Measurements from ENCODE around the gene SPG7.

Gene SPG7

DNA sequence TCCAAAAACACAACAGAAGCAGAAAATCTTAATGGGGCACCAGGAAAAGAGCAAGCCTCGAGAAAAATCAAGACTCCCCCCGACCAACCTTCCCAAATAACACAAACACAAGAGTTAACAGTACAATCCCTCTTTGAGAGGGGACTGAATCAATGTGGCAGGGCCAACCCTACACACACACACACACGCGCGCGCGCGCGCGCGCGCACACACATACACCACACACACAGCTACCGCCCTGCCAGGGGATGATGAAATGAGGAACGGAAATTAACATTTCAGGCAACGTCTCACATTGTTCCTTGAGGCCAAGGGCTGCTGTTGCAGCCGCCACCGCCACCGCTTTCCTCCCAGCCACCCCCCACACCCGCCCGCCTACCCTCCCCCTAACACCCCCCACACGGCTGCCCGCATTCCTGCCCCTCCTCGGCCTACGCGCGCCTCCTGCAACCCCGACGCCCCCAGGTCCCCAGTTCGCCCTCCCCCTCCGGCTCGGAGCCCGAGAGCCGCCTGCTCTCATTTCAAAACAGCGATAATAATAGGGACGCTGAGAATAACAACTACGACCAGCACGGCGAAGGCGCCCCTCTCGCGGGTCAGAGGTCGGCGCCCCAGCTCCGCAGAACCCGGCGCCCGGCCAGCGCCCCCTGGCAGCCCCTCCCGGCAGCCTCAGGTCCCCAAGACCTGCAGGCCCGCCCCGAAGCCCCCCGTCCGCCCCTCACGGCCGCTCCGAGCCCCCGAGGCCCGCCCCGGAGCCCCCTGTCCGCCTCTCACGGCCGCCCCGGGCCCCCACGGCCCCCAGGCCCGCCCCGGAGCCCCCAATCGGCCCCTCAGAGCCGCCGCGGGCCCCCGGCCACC is 18.9 kb upstream of the SPG7 start:
- DNase-seq: peak; percentile 90

DNA sequence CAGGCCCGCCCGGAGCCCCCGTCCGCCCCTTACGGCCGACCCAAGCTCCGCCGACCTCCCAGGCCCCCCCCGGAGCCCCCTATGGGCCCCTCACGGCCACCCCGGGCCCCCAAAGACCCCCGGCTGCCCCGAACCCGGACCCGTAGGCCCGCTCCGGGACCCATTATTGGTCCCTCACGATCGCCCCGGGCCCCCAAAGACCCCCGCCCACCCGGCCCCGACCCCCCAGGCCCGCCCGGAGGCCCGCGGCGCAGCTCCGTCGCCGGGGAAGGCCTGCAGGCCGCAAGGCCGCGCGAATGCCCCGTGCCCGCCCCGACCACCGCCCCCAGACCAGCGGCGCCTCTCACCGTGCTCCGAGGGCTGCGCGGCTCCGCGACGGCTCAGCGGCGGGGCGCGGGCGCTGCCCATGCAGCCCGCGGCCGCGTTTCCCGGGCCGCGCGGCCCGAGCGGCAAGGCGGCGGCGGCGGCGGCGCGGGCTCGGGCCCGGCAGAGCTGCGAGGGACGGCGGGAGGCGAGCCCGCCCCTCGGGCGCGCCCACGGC is 18.2 kb upstream of the SPG7 start:
- DNase-seq: no peak

DNA sequence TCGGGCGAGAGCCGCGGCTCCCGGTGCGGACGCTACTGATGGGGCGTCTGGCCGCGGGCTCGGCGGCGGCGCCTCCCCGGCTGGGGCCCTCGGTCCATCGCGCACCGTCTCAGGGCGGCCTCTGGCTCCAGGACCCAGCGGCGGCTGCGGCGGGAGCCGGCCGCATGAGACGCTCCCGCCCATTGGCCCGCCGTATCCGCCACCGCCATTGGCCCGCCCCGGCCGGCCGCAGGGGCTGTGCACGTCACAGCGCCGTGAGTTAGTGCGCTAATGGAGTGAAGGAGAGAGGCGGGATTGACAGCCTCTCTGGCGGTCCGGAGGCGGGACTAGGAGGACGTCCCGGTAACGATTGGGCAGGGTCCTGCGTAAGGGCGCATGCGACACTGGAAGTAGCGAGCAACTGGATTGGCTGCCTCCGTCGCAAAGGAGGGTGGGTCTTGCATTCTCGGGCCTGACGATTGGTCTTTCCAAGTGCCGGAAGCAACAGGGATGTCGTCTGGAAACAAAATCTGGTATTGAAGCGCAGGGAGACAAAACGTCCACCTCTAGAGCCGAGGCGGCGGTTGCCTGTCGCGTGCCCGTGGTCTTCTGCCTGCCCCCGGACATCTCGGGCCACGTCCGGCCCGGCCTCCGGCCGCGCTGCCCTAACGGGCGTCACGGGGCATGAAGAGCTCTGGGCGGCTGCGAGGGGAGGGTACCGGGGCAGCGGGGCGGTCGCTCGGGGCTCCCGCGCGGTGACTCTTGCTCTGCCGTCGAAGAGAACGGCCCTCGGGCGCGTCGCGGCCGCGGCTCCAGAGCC is 17.6 kb upstream of the SPG7 start, which contains the start of gene ANKRD11:
TSS of gene ANKRD11 (minus strand) at position 123 of the 799 bp plus-strand sequence. CDS start 173,542 bp downstream, outside the sequence.
- DNase-seq: peak; percentile 100

DNA sequence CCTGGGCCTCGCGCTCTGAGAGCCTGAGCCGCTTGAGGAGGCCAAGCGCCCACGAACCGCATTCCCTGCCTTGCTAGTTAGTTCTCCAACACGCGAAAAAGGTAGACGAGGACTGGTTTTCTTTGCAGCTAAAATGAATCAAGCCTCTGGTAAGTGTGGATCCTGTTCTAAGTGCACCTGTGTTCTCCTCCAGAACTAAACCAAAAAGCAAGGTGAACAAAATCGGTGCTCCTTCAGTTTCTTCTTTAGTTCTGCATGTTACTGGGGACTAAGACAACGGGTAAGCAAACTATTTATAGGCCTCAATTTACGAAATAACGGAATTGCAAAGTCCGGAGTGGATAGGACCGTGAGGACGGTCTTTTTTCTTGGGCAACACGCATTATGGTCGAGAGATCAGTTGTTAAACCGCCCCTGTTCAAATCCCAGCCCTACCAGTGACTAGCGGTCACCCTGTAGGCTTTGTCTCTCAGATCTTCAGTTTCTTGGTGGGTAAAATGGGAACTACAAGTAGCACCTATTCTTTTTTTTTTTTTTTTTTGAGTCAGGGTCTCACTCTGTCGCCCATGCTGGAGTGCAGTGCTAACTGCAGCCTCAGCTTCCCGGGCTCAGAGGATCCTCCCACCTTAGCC is 16.8 kb upstream of the SPG7 start:
- DNase-seq: no peak

DNA sequence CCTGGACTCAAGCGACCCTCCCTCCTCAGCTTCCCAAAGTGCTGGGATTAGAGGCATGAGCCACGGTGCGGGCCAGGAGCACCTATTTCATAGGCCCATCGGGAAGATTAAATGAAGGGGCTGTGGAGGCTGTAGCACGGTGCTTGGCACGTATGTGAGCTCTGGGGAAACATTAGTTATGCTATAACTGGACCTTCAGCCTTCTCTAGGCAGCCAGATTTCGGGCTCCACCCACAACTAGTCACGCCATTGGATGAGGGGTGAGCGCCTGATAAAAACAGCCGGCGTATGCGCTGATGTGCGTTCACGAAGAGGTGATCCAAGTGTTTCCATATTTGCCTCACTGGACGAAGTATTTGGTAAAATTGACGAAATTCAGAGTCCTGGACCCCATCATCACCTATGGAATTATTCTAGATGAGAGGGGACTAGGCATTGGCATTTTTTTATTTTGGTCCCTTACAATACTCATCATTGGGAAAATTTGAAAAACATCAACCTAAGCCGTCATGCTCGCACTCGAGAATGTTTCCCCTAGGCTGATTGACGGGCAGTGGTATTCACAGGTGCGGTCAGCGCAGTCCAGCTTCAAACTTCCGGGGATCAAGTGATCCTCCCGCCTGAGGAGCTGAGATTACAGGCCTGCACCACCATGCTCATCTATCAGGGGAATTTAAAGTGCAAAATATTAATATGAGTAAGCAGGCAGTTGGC is 16.1 kb upstream of the SPG7 start:
- no peak for DNase-seq

DNA sequence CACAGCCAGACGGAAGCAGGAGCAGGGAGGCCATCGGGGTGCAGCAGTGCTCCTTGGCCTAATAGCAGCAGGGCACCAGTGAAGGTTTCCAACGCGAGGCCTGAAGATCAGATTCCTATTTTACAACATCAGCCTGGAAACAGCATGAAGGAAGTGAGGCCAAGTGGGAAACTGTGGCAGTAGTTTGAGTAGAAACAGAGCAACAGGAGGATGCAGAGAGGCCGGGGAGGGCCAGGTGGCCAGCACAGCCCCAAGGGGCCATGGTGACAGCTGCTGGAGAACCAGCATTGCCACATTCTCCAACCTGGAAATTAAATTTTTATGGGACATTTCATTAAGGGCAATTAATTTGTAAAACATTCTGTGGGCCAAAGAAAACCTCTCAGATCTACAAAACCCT is 14.4 kb upstream of the SPG7 start:
- DNase-seq: no peak

DNA sequence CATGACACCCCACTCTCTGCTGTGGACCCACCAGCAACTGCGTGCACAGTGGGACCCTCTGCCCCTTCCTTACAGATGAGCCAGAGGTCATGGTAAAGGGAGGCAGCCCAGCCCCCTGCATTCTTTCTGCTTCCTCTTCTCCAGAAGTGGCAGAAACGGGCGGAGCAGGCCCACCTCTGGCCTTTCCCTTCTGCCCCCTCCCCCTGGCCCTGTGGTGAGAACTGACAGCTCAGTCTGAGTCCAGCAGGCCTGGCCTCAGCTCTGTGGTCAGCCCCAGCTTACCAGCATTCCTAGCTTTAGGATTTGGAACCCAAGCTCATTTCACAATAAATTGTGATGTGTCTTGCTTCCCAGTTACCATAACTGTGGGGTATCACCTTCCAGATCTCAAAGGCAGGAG is 13.1 kb upstream of the SPG7 start:
- DNase-seq: no peak

DNA sequence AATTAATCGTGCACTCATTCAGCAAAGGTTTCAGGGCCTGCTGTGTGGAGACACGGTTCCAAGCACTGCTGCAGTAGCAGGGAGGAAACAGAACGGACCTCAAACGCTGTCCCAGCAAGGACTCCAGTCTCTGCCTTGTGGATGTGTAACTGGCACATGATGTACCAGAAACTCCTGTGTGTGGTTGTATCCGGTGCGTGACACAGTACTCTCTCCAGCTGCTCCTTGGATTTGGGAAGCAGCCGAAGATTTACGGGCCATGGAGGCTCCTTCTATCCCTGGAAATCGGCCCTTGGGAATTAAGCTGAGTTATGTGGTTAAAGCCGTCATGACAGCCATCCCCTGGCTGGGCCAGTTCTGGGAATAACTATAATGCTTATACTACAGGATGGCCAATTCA is 9.4 kb upstream of the SPG7 start:
- no peak for DNase-seq

DNA sequence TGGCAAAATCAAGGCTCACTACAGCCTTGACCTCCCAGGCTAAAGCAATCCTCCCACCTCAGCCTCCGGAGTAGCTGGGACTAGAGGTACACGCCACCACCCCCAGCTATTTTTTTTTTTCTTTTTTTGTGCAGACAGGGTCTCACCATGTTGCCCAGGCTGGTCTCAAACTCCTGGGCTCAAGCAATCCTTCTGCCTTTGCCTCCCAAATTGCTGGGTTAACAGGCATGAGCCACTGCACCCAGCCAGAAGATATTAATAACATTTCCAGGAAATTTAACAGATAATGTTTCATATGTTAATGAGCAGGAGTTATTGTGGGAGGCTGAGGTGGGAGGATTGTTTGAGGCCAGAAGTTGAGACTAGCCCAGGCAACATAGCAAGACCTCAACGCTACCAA is 8.4 kb upstream of the SPG7 start:
- DNase-seq: no peak

DNA sequence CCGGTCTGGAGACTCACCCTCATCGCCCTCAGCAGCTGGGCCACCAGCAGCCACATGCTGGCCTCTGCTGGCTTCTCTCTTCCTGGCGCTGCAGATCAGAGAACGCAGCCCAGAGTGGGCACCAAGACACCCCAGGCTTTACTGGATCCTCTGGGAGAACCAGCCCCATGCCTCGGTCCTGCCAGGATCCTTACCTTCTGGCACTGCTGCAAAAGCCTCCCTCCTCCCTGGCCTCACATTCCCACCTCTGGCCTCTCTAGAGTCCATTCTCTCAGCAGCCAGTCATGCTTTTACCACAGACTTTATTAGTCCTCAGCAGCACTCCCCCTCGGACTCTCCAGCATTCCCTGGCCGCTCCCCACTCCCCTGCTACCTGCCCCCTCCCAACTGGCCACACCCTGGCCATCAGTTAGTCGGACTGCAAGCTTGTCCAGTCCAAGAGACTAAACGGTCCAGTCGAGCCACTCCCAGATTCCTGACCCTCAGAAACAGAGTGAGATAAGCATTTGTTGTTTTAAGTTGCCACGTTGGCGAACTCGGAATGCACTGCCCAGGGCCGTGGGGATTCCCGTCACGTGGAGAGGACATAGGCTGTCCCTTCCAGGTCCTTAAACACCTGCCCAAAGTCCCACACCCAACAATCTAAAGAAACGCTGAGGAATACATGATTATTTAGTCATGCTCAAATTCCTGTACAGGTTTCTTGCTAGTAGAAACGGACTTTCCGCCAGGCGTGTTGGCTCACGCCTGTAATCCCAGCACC is 5.9 kb upstream of the SPG7 start:
- no peak for DNase-seq

DNA sequence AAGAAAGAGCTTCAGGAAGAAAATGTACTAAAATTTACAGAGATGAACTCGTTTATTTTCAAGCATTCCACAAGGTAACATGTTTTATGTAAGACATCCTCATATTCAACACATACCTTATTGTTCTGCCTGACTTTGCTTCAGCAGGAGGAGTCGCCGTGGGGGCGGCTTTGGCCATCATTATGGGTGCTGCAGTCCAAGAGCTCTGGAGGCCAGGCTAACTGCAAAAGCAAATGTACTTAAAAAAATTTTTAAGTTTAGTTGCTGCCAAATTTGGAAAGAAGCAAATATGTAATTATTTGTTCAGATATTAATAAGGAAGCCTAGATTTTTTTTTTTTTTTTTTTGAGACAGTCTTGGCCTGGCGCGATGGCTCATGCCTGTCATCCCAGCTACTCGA is 4.1 kb upstream of the SPG7 start:
- DNase-seq: no peak

DNA sequence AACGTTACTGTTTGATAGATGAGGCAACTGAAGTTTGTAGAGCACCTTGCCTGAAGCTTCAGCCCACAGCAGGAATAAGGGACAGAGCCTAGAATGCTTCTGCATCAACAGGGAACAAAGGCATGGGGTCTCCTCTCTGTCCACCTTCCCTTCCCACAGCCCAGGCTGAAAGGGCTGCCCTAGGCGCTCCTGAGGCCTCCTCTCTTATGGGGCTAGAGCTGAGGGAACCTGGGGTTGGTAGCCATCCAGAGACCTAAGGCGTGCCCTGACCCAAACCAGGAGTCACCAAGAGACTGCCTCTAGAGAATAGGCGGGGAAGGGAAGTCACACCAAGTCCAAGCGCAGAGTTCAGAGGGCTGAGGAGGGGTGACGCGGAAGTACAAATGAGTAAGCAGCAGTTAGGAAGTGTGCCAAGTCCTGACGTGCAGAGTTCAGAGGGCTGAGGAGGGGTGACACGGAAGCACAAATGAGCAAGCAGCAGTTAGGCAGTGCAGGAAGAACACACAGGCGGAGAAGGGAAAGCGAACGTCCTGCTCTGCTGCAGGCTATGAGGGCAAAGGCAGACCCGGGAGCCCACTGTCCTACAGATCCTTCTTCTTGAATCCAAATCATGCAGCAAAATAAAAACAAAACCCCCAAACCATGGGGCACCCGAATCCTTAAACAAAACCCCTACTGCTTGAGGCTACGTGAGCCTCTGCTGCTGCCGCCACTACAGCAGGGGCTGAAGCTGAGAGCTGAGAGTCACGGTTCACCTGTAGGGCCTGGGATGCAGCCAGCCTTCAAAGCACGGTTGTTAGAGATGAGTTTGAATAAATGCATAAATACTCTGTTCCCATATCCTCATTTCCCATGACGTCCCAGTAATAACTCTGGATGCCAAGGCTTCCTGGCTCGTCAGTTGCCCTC is 2.7 kb upstream of the SPG7 start:
- DNase-seq: peak; percentile 93

DNA sequence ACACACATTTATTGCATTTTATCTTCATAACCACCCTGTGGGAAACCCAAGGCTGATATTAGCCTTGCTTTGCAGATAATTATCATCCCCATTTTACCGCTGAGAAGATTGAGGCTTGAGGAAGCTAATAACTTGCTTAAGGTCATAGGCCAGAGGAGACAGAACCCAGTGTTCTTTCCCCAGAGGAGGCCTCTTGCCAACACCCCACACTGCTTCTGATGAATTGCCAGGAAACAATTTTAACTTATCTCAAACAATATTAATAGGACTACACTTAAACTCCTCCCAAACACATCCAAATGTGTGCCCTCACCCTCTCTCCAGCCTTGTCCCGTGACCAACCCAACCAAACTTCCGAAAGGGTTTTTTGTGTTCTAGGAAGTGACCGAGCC is 2.1 kb upstream of the SPG7 start:
- no peak for DNase-seq

DNA sequence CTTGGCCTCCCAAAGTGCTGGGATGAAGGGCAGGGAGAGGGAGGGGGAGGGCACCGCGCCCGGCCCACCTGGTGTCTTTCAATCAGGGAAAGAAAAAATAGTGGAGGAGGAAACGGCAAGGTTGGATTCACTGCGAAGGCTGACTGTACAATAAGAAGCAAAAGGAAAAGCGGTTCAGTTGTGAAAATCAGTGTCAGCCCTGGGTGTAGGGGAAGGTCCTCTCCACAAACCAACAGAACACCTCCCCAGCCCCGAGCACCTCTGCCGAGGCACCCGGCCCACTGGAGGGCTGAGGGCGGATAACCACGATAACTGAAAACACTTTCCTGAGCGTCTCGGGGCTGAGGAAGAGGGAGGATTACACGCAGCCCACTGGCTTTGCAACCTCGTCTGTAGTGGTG is 1.4 kb upstream of the SPG7 start:
- DNase-seq: no peak

DNA sequence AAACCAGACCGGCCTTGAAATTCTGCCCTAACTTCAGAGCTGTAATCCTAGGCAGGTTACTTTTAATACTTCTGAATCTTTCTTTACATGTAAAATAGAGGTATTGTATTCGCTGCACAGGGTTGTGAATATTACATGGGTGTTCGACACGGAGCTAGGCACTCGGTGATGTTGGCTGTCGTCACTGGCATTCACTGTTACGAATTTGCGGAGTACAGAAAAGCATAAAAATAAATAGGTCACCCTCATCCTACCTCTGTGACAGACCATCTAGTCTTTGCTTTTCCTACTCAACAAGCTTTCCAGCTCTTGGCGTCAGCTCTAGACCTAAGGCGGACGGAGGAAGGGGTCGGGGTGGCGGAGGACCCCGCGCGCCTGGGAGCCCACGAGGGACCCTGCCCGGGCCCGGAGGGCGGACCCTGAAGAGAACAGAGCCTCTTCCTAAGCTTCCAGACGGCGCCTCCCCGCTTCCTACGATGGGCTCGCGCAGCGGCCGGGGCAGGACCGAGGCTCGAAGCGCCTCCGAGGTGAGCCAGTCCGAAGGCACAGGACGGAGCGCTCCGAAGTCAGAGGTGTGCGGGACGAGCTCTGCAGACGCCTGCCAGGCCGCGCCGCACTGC is 879 bp upstream of the SPG7 start:
- DNase-seq: no peak

DNA sequence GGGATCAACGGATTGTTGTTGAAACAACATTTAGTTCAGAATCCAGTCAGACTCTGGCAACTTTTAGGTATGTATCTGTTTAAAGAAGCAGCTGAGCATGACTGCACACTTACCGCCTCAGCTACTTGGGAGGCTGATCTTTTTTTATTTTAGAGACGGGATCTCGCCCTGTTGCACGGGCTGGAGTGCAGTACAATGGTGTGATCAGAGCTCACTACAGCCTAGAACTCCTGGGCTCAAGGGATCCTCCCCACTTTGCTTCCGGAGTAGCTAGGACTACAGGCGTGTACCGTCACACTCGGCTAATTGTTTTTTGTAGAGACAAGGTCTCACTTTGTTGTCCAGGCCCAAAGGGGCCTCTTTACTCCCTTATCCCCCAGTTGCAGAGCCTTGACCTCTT is 2.3 kb downstream of the SPG7 start:
- DNase-seq: no peak

DNA sequence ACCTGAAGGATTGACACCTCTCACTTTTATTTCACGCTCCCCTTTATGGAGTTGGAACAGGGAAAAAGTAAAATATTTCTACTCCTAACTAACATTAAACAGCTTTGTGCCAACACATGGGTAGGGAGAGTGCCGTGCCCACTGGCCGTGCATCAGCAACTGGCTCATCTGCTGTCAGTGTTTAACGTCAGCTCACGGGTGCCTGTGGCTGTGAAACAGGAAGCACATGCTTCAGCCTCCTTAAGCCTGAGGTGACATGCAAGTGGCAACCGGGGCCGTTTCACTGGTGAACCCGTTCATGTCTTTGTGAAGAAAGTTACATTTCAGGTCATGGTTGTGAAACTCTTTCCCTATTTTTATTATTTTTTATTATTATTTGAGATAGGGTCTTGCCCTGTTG is 3.2 kb downstream of the SPG7 start:
- no peak for DNase-seq

DNA sequence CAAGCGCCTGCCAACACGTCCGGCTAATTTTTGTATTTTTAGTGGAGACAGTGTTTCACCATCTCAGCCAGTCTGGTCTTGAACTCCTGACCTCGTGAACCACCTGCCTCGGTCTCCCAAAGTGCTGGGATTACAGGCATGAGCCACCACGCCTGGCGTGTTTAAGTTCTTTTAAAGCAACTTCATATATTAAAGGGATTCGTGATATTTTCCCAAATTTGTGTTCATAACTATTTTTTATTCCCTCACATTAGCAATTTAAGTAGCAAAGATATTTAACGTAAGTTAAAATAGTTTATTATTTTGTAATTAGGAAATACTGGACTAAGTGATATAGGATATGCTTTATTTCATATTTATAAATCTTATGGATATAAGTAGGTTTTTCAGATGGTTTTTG is 4.2 kb downstream of the SPG7 start:
- DNase-seq: no peak

DNA sequence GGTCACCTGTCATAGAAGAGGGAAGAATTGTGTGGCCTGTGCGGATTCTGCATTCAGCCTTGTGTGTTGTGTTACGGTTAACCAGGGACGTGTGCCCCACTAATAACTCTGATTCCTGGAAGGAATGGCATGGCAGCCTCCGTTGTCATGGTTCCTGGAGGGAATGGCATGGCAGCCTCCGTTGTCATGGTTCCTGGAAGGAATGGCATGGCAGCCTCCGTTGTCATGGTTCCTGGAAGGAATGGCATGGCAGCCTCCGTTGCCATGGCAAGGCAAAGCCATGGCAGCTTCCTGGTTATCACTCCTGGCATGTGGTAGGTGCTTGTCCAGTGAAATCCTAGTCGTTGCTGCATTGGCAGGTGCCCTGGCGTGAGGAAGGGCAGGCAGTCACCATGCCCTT is 8.9 kb downstream of the SPG7 start:
- DNase-seq: no peak

DNA sequence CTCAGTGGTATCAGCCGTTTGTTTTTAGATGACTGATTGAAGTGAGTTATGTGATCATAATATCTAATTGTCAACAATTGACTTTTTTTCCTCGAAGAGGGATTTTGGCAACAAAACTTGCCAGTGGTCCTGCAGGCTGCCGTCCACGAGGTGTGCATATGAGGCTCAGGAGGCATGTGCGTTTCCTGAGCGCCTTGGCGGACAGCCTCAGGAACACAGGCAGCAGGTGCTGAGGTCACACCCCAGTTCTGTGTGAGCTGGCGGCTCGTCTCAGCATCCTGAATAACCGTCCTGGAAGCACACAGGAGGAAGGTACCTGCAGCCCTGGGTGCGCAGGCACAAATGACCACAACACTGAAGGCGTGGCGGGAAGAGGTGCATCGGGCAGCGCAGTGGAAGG is 11.7 kb downstream of the SPG7 start:
- DNase-seq: no peak

All from GDM1 (cell line).